Transverse colon (tissue), 4 donors: ENCODE results near the gene TAF3. TPM values are rescaled to one million over a fixed set of nuclear protein-coding genes. Genes with fewer than 3 reads are reported as not detected.

ENCODE experiments used
- DNase-seq: peaks from one replicate; pipeline ENCODE4 v3.0.0-alpha.2; 2019
- H3K27ac ChIP-seq, 4 donors: fragments of 200-600 bp; sonication (generic); 2 replicates each; pipeline ENCODE4 v1.5.1; 2016 to 2018; ENCODE audit warnings: inconsistent platforms in 4 of 4
- H3K27me3 ChIP-seq: fragments of 200-600 bp; sonication (generic); 2 replicates; pipeline ENCODE4 v1.5.1; 2017; ENCODE audit warnings: inconsistent platforms
- H3K36me3 ChIP-seq, 4 donors: fragments of 200-600 bp; sonication (generic); 2 replicates each; pipeline ENCODE4 v1.5.1; 2017 to 2019; ENCODE audit warnings: inconsistent platforms in 4 of 4
- H3K4me1 ChIP-seq, 4 donors: fragments of 200-600 bp; sonication (generic); 2 replicates each; pipeline ENCODE4 v1.5.1; 2017 to 2020; ENCODE audit warnings: inconsistent platforms in 4 of 4
- H3K4me3 ChIP-seq, 4 donors: fragments of 200-600 bp; sonication (generic); 1 replicate in 1 of 4; 2 replicates in 3 of 4; pipeline versions ENCODE4 v1.5.1 to v1.6.1; 2017 to 2019; ENCODE audit warnings: inconsistent platforms in 4 of 4
- H3K9me3 ChIP-seq, 2 donors: fragments of 200-600 bp; sonication (generic); 2 replicates each; pipeline ENCODE4 v1.5.1; 2017 to 2019; ENCODE audit warnings: inconsistent platforms in 2 of 2
- EP300 ChIP-seq: sonication (generic); formaldehyde crosslinking; IDR thresholded peaks from one replicate; pipeline ENCODE4 v1.6.1; 2017; ENCODE audit warnings: antibody characterized with exemption, low read depth
- POLR2A ChIP-seq: fragments of 450-650 bp; IDR thresholded peaks from one replicate; pipeline ENCODE4 v1.6.1; 2016; ENCODE audit warnings: antibody characterized with exemption, mild to moderate bottlenecking, moderate library complexity
- POLR2AphosphoS5 ChIP-seq, 3 donors: sonication (generic); formaldehyde crosslinking; IDR thresholded peaks; one replicate each; pipeline ENCODE4 v1.6.1; 2016; ENCODE audit warnings: antibody characterized with exemption in 3 of 3
- WGBS, 2 donors: methylation state at CpG; one replicate each; pipeline ENCODE4 v1.1.5; 2018; ENCODE audit warnings: low coverage in 1 of 2; 5-methylcytosine and 5-hydroxymethylcytosine counted together
- in situ Hi-C, 4 donors: fragments of 200-750 bp; cut with MboI; loops; one replicate each; pipeline versions ENCODE4 v1.15.0 to v1.15.1; 2017; ENCODE audit warnings: low sequenced_read_pairs in 3 of 4, low pct_ligation_motif_present in 1 of 4, low pct_unique_long_range_greater_than_20kb in 1 of 4
- intact Hi-C: fragments of 100-400 bp; cut with DNase I; formaldehyde crosslinking; loops from one replicate; pipeline ENCODE4 v1.15.1; 2023; ENCODE audit warnings: low total_unique reads
- total RNA-seq, 4 donors: library from RNA; depleted of rRNA; stranded (reverse); fragments of >200 nt; gene quantifications; one replicate each; pipeline ENCODE4 v1.1.0, GENCODE V29; 2016
- TF ChIP-seq, protein P1 (sequence below), 5 experiments: fragments of 200-600 bp in 3 of 5; fragments of 450-650 bp in 2 of 5; sonication (generic) in 3 of 5; IDR thresholded peaks; 1 replicate in 2 of 5; 2 replicates in 3 of 5; pipeline ENCODE4 v1.5.1; 2016 to 2017; ENCODE audit warnings: antibody characterized with exemption in 5 of 5, inconsistent platforms in 3 of 5, mild to moderate bottlenecking in 2 of 5, moderate library complexity in 1 of 5

The TAF3 gene
- total RNA-seq, 4 donors from 2014 or later = 4.8 to 35.6 (median 9.6) TPM

- 75 to 77% methylated on average over 12 to 42 of the region's 45 CpGs for WGBS, 2 donors
- Histone ChIP-seq H3K27me3 (peaks cover 99% of the 10 kb centered on the region), H3K27ac (no peak overlapping the region), H3K4me3 (no peak overlapping the region), H3K9me3 (no peaks in the 10 kb centered on the region), H3K36me3 (no peaks in the 10 kb centered on the region), H3K4me1 (peaks cover 7 to 28% (median 21%) of the 10 kb centered on the region in 4 donors)
- in situ Hi-C loops (no loop called here), intact Hi-C loops (no loop called here)
- no peak for TF ChIP-seq POLR2A
- TF ChIP-seq POLR2AphosphoS5 (IDR thresholded peaks at IDR 0.05) = no peak
- TF ChIP-seq, protein P1, sequence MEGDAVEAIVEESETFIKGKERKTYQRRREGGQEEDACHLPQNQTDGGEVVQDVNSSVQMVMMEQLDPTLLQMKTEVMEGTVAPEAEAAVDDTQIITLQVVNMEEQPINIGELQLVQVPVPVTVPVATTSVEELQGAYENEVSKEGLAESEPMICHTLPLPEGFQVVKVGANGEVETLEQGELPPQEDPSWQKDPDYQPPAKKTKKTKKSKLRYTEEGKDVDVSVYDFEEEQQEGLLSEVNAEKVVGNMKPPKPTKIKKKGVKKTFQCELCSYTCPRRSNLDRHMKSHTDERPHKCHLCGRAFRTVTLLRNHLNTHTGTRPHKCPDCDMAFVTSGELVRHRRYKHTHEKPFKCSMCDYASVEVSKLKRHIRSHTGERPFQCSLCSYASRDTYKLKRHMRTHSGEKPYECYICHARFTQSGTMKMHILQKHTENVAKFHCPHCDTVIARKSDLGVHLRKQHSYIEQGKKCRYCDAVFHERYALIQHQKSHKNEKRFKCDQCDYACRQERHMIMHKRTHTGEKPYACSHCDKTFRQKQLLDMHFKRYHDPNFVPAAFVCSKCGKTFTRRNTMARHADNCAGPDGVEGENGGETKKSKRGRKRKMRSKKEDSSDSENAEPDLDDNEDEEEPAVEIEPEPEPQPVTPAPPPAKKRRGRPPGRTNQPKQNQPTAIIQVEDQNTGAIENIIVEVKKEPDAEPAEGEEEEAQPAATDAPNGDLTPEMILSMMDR (IDR thresholded peaks at IDR 0.05) = no peak
- TF ChIP-seq EP300 = no peak
- DNase-seq = no peak
Observed at GRCh38 chr10:8058274-8059111, 240.2 kb downstream of the TAF3 start.

- WGBS, 2 donors = 58 to 59% methylated on average over 10 to 16 of the region's 16 CpGs
- peak overlapping the region in 1 of 4 donors; percentile 25 for H3K27ac ChIP-seq
- in situ Hi-C loops = no loop called here
Observed at GRCh38 chr10:8059191-8059936, 241.1 kb downstream of the TAF3 start.

GRCh38 chr10:8060010-8060703 lies 241.9 kb downstream of the TAF3 start:
- DNase-seq = no peak
- TF ChIP-seq, protein P1 (IDR thresholded peaks at IDR 0.05) = no peak
- peak; percentile 27 for TF ChIP-seq POLR2A
- TF ChIP-seq POLR2AphosphoS5 (IDR thresholded peaks at IDR 0.05) = peak in 1 of 3 donors; percentile 23
- TF ChIP-seq EP300 = no peak
- Histone ChIP-seq H3K4me1 (peaks cover 0 to 11% (median 8%) of the 10 kb centered on the region in 4 donors), H3K27me3 (peaks cover 99% of the 10 kb centered on the region), H3K9me3 (no peaks in the 10 kb centered on the region), H3K36me3 (no peaks in the 10 kb centered on the region), H3K27ac (peak overlapping the region in 3 of 4 donors; percentile 25 to 52 (median 42)), H3K4me3 (peak overlapping the region in 1 of 4 donors; percentile 8)
- in situ Hi-C loops = no loop called here
- 17 to 32% methylated on average over 7 to 15 of the region's 15 CpGs for WGBS, 2 donors
- intact Hi-C loops = no loop called here

More at GRCh38 chr10:8059191-8059936, 241.1 kb downstream of the TAF3 start:
- Histone ChIP-seq H3K9me3 (no peaks in the 10 kb centered on the region), H3K4me3 (no peak overlapping the region), H3K27me3 (peaks cover 99% of the 10 kb centered on the region), H3K36me3 (no peaks in the 10 kb centered on the region), H3K4me1 (peaks cover 0 to 19% (median 15%) of the 10 kb centered on the region in 4 donors)
- DNase-seq = no peak
- intact Hi-C loops = no loop called here
- TF ChIP-seq, protein P1 (IDR thresholded peaks at IDR 0.05) = no peak
- TF ChIP-seq POLR2AphosphoS5 (IDR thresholded peaks at IDR 0.05) (no peak), EP300 (no peak), POLR2A (no peak)
